Type B pancreatic cell (in vitro differentiated cells): Measurements from ENCODE around the gene CSTA. TPM values are rescaled to one million over a fixed set of nuclear protein-coding genes. Genes with fewer than 3 reads are reported as not detected.

Experiments
- DNase-seq: peaks from one replicate; pipeline ENCODE4 v3.0.0; 2021; ENCODE audit warnings: mixed read lengths; ENCODE audit not compliant: unreplicated experiment; ENCODE audit errors: extremely low spot score
- H3K27ac Mint-ChIP-seq: 2 replicates; pipeline ENCODE4 v1.8.0; 2021; ENCODE audit warnings: mild to moderate bottlenecking, mixed read lengths
- H3K27me3 Mint-ChIP-seq: 2 replicates; pipeline ENCODE4 v1.8.0; 2021; ENCODE audit warnings: mixed read lengths
- H3K36me3 Mint-ChIP-seq: 2 replicates; pipeline ENCODE4 v1.8.0; 2021; ENCODE audit warnings: mixed read lengths
- H3K4me1 Mint-ChIP-seq: one replicate; pipeline ENCODE4 v1.8.0; 2021; ENCODE audit warnings: mixed read lengths; ENCODE audit not compliant: unreplicated experiment
- H3K4me3 Mint-ChIP-seq: 2 replicates; pipeline ENCODE4 v1.8.0; 2021; ENCODE audit warnings: mild to moderate bottlenecking, mixed read lengths
- H3K9me3 Mint-ChIP-seq: 2 replicates; pipeline ENCODE4 v1.8.0; 2021; ENCODE audit warnings: mixed read lengths
- CTCF ChIP-seq: fragments of 200-600 bp; sonication (generic); conservative IDR thresholded peaks from 2 replicates; pipeline ENCODE4 v1.5.0; 2021; ENCODE audit warnings: antibody characterized with exemption, mild to moderate bottlenecking
- total RNA-seq: library from RNA; stranded (reverse); gene quantifications from 2 replicates; pipeline ENCODE4 v1.2.1, GENCODE V29; 2021; ENCODE audit warnings: low replicate concordance

Gene CSTA
- total RNA-seq, 1 donor from 2014 or later: 39.5 TPM

- no peak overlapping the region for H3K4me3 Mint-ChIP-seq
- H3K9me3 Mint-ChIP-seq: peaks cover 8% of the 10 kb centered on the region
- H3K36me3 Mint-ChIP-seq: no peaks in the 10 kb centered on the region
- TF ChIP-seq CTCF: no peak
- H3K4me1 Mint-ChIP-seq: no peaks in the 10 kb centered on the region
- H3K27me3 Mint-ChIP-seq: no peaks in the 10 kb centered on the region
- no peak overlapping the region for H3K27ac Mint-ChIP-seq
- no peak for DNase-seq
Measured at GRCh38 chr3:122305818-122306621, 19.0 kb upstream of the CSTA start.

GRCh38 chr3:122306622-122306953 lies 18.5 kb upstream of the CSTA start:
- Mint-ChIP-seq H3K27ac (no peak overlapping the region), H3K36me3 (no peaks in the 10 kb centered on the region), H3K9me3 (peaks cover 8% of the 10 kb centered on the region), H3K27me3 (no peaks in the 10 kb centered on the region), H3K4me1 (no peaks in the 10 kb centered on the region), H3K4me3 (no peak overlapping the region)
- DNase-seq: no peak
- no peak for TF ChIP-seq CTCF

GRCh38 chr3:122307094-122307687 lies 17.9 kb upstream of the CSTA start:
- no peaks in the 10 kb centered on the region for H3K4me1 Mint-ChIP-seq
- peaks cover 8% of the 10 kb centered on the region for H3K9me3 Mint-ChIP-seq
- TF ChIP-seq CTCF: no peak
- no peak overlapping the region for H3K4me3 Mint-ChIP-seq
- no peak overlapping the region for H3K27ac Mint-ChIP-seq
- H3K36me3 Mint-ChIP-seq: no peaks in the 10 kb centered on the region
- H3K27me3 Mint-ChIP-seq: no peaks in the 10 kb centered on the region
- no peak for DNase-seq

GRCh38 chr3:122307976-122308375 lies 17.1 kb upstream of the CSTA start:
- Mint-ChIP-seq H3K27me3 (no peaks in the 10 kb centered on the region), H3K4me3 (no peak overlapping the region), H3K36me3 (no peaks in the 10 kb centered on the region), H3K4me1 (peaks cover 3% of the 10 kb centered on the region), H3K27ac (peak overlapping the region; percentile 27), H3K9me3 (peaks cover 8% of the 10 kb centered on the region)
- DNase-seq: no peak
- no peak for TF ChIP-seq CTCF

- DNase-seq: no peak
- Mint-ChIP-seq H3K4me1 (peaks cover 5% of the 10 kb centered on the region), H3K36me3 (no peaks in the 10 kb centered on the region), H3K4me3 (peak overlapping the region; percentile 47), H3K9me3 (peaks cover 8% of the 10 kb centered on the region), H3K27ac (peak overlapping the region; percentile 98), H3K27me3 (no peaks in the 10 kb centered on the region)
- TF ChIP-seq CTCF: no peak
Measured at GRCh38 chr3:122310361-122310760, 14.7 kb upstream of the CSTA start.
